GM18867 (cell line): ENCODE measurements around the gene NAT10.
"Not testable (repeated sequence)": the region's sequence is repeated elsewhere in the genome, so short reads cannot be mapped to it uniquely, and the experiment has no call there.

ENCODE experiments used
- ATAC-seq: cut with Tn5 transposase; IDR thresholded peaks from one replicate; pipeline ENCODE4 v1.9.1; 2021; ENCODE audit warnings: mild to moderate bottlenecking, moderate library complexity; ENCODE audit not compliant: unreplicated experiment

The NAT10 gene

DNA sequence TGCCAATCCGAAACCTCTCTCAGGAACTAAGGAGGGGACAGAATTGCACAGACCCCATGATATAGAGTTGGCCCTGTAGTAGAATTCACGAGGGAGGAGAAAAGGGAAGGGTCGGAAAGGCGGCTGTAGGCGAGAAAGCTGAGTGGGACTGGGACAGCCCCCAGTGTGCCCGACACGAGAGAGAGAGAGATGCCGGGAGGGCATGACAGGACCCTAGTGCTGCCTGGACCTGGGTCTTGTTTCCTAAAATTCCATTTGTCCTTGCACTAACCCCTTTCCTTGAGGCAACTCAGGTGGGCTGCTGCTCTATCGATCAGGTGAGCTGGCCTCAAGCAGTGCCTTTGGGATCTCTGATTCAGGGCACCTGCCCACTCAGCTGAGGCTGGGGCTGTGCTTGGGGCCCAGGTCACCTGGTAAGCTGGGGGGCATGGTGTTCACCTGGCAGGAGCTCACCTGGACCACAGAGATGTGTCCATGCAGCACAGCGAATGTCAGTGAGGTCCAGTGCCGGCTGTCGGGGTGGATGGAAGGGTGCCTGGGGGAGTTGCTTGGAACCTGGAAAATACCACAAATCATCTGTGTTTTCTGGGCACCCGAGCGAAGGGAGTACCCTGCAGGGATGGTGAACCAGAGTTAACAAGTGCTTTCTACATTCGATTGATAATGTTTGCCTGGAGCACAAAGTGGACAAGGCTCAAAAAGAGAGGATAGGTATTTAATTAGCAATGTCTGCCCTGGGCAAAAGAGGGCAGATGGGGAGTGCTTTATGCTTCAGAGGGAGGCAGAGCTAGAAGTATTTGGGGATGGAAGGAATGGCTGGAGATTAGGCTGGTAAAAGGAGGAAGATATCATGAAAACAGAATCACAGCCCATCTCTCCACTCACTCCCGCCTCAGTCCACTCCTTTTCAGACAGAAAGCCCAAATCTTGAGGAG lies 61.6 kb downstream of the NAT10 start:
- no peak for ATAC-seq

DNA sequence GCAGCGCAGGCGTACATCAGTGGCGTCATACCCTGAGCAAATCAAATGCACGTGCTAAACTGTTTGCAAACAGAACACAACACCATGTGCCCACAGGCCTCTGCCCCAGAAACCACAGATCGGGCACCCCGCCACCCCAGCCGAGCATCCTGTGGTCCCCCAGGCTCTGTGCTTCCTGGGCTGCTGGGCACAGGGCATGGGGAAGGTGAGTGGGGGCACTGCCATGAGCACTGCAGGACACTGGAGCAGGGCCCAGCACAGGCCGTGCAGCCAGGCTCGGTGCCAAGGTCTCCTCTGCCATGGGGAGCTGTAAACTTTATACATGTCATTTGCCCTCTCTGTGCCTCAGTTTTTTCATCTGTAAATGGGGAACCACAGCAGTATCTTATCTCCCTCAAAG lies 62.5 kb downstream of the NAT10 start:
- ATAC-seq: no peak

DNA sequence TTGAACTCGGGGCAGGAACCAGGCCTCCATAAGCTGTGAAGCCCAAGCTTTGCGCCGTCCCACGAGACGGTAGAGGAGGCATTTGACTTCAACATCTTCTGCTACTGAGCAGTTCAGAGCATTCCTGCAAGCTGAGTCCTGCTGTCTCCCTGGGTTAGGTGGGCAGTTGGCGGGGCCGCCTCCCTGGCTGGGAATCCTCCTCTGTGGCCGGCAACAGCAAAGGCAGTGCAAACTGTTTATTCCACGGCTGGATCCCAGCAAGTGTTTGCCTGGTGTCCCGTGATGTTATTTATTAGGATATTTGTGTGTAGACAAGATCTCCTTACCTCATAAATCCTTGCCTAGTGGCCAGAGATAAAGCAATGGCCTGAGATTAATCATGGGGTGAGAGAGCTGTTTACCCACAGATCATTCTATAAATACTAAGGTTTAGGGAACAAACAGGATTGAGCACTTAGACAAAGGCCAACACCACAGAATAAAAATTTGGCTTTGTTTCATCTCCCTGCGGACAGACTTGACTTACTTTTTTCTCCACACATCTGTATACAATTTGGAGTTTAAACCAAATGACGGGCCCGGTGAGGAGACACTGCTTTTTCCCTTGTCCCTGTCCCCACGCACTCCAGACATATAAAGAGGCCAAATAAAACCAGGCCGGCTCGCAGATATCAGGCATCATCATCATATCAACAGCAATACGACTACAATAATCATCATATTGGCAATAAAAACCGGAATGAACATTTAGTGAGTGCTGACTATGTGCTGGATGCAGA lies 63.4 kb downstream of the NAT10 start:
- no peak for ATAC-seq

DNA sequence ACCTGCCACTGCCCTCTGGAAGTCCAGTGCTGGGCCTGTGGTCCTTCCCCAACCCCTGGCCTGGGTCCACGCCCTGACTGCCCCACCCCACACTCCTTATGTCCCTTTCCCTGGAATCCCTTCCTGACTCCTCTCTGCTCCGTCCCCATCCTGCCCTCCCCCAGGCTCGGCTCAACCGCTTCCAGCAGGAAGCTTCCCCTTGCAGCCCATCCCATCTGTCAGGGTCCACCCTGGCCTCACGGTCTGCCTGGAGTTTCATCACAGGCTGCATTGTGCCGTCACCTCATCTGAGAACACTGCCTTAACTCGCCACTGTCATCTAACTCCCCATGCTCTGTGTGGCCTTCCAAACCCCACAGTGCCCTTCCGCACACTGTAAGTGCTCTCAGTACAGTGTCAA lies 64.3 kb downstream of the NAT10 start:
- ATAC-seq: no peak

DNA sequence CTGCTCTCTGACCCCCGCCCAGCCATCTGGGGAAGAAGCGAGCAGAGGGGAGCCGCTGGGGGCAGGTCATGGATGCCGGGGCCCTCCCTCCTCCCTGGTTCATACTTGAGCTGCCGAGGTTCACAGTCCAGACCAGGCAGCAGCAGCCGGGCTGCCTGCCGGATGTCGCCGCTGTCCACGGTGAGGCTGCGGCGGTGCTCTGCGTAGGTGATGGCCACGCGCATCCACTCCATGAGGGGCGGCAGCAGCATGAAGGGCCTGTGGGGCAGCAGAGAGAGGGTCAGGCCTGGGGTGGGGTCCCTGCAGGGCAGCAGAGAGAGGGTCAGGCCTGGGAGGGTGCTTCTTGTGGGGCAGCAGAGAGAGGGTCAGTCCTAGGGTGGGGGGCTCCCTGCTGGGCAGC lies 67.6 kb downstream of the NAT10 start:
- ATAC-seq: no peak

DNA sequence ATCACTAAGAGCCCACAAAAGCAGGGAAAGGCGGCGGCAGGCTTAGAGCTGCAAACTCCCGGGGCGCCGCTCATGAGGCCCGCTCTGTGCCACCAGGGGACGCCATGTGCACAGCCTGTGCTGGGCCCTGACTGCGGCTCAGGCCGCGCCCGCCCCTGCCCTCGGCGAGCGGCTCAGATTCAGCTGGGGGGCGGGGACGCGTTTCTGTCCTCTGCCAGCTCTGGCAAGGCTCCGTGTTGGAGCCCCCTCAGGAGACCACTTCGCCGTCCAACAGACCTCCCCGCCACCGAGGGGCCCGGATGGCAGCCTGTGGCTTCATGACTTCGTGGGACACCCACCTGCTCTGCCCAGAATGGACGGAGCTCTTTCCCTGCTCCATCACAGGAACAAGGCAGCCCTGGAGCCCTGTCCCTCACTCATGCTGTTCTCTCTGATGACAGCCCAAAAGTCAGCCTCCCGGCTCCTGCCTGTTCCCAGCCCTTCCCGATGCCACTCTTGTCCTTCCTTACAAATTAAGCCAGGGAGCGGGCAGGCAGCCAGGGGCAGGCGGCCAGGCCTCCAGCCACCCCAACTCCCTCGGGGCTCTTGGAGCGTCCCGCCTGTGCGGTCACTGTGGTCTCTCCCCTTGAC lies 69.1 kb downstream of the NAT10 start:
- ATAC-seq: peak; percentile 83

DNA sequence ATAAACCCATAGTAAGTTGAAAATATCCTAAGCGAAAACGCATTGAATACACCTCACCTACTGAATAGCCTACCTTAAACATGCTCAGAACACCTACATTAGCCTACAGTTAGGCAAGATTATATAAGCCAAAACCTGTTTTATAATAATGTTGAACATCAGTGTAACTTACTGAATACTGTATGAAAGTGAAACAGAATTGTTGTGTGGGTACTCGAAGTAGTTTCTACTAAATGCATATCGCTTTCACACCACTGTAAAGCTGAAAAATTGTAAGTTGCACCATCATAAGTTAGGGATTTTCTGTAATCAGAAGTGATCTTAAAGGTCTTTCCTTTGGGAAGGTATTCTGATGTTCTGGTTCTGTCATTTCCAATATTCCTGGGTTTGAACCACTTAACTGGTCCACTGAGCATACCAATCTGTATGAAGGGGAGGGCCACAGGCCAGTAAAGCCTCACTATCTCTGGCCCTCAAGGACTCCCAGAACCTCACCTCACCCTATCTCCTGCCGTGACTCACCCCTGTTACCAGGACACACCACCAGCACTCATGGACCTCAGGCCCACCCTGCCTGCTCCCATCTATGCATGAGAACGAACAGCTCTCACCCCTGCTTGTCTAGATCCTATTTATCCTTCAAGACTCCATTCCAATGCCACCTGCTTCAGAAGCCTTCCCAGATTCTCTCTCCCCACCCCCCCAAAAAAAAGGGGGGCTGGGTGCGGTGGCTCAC lies 70.0 kb downstream of the NAT10 start:
- ATAC-seq: peak; percentile 51

DNA sequence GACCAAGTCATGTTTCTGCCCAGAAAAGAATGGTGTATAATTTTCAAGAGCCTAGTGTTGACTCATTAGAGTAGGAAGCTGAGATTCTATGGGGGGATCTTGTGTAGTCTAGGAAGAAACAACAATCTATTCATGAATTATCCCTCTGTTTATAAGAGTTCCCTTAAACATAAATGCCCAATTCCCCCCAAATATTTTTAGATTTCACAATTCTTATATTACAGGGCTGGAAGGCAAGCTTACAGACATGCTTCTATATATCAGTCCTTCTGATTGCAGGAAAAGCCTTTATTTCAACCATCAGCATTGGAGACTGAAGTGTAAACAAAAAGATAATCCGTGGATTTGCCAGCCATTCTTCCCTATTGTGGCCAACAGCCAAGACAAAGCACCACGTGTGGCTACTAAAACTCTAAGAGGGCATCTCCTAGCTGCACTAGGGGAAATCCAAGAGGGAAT lies 71.4 kb downstream of the NAT10 start:
- ATAC-seq: no peak

DNA sequence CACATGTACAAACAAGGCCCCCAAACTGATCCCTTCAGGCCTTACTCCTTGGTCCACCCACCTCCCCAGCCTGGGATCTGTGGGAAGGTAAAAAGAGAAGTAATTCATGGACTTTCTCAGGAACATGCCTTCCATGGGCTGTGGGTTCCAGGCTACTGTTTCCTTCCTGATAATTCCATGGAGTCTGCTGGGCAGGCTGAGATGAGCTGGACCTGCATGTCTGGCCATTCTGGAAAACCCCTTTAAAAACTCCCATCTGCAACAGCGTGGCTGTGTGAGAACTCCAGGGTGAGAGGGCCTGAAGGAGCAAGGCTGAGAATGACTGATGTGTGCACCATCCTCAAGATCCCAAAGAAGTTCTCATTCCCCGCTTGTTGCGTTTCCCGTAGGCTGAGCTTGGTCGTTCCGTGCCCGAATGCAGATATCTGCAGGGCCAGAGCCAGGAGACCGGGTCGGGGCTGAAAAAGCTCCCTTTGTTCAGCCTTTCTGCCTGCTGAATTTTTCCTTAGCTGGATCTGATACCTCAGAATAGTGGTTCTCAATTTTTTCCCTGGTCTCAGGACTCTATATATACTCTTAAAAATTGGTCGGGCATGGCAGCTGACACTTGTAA lies 72.9 kb downstream of the NAT10 start:
- ATAC-seq: no peak

DNA sequence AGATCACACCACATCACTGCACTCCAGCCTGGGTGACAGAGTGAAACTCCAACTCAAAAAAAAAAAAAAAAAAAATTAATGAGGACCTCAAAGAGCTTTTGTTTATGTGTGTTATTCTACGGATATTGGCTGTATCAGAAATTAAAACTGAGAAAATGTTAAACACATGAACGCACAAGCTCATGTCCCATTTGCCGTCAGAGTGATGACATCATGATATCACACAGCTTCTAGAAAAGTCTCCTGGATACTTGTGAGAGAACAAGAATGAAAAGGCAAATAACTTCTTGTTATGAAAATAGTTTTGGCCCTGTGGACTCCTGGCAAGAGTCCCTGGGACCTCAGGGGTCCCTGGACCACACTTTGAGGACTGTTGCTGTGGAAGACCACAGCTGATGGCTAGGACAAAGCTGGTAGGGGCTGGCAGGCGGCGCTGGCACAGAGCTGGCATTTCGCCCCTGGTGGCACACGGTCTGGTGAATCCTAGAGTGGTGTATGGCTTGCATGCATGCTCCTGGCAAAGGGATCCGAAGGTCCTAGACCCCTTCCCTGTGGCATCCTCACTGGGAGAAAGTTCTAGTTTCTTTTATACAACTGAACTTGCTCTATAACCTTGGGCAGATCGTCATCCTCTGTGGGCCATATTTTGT lies 73.7 kb downstream of the NAT10 start:
- no peak for ATAC-seq

DNA sequence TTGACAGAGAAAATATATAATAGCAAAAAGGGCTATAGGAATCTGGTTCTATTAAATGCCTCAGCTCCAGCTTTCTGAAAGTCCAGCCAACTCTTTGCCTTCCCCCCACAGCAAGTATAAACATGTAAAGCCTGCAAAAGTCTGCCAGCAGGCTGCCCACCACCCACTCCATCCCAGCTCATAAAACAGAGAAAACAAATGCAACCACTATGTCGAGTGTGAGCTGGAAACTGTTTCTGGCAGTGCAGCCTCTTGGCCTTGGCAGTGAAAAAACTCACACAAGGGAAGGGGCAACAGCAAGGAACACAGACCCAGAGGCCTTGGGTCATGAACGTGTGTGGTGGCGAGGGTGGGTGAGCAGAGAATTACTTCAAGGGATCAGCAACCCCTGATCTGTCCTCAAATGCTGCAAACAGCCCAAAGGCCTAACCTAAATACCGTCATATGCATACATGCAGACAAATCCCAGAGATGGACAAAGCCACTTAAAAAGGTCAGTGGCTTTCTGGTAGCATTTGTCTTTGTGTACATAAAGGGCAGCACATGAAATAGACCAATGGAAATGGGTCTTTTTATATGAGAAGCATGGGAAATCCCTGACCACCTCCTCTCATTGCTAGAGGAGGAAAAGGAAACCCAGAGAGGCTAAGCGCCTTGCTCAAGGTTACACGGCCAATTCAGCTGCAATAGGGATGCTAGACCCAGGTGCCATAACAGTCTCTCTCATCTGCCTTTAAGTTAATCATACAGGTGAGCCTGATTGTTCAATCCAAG lies 74.8 kb downstream of the NAT10 start:
- ATAC-seq: no peak

DNA sequence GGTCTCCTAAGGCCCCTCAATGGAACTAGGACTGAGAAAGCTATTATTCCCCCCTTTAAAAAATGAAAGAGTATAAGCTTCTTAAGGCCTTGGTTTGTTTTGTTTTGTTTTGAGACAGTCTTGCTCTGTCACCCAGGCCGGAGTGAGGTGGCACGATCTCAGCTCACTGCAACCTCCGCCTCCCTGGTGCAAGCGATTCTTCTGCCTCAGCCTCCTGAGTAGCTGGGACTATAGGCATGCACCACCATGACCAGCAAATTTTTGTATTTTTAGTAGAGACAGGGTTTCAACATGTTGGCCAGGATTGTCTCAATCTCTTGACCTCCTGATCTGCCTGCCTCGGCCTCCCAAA lies 75.4 kb downstream of the NAT10 start:
- not testable (repeated sequence) for ATAC-seq

DNA sequence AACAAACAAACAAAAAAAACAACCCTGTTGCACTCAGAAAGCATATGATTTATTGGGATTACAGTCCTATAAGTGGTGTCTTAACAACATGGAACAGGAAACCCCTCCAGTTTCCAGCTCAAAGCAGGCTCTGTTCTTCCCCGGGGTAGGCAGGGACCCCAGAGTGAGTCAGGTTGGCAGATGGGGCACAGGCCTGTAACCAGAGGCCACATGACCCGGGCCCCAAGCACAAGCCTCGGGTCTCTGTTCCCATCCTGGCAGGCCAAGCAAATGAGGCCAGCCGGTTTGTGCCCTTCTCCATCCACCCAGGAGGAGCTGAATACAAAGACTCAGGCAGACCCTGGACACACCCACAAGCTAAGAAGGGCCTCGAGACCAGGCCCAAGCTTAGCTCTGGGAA lies 75.8 kb downstream of the NAT10 start:
- no peak for ATAC-seq

DNA sequence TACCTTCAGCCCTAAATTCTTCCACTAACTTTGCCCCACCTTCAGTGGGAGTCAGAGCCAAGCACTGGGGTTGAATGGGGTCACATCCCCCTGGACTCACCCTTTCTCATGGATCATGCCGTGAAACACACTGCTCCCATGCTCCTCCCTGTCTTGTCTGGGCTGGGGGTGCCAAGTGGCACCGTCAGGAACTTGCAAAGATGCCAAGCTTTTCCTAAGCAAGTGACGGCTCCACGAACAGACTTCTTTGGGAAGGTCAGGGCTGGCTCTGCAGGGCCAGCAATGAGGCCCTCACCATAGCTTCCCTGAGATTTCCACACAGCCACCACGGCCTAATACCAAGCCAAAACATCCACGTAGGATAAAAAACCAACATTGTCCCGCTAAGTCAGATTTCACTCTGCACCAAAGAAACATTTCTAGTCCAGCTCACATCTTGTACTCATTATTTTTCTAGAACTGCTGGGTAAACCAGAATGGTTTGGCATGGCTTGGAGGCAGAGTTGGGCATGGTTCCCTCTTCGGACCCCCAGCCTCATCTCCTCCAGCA lies 76.5 kb downstream of the NAT10 start:
- no peak for ATAC-seq

DNA sequence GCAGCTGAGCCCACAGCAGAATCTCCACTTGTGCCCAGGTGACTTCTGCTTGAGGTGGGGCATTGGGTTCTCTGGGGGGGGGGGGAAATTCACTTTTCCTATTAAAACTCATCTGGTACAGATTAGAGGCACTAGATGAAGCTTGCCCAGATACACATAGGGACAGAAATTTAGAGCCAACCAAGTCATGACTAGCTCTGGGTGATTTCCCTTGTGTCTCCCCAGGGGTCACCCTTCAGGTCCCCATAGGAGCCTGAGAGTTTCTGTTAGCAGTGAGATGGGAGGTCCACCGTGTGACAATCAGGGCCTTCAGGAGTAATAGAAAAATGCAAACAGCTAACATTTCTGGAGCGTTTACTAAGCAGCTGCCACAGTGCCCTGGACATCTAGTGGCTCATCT lies 77.0 kb downstream of the NAT10 start:
- no peak for ATAC-seq

DNA sequence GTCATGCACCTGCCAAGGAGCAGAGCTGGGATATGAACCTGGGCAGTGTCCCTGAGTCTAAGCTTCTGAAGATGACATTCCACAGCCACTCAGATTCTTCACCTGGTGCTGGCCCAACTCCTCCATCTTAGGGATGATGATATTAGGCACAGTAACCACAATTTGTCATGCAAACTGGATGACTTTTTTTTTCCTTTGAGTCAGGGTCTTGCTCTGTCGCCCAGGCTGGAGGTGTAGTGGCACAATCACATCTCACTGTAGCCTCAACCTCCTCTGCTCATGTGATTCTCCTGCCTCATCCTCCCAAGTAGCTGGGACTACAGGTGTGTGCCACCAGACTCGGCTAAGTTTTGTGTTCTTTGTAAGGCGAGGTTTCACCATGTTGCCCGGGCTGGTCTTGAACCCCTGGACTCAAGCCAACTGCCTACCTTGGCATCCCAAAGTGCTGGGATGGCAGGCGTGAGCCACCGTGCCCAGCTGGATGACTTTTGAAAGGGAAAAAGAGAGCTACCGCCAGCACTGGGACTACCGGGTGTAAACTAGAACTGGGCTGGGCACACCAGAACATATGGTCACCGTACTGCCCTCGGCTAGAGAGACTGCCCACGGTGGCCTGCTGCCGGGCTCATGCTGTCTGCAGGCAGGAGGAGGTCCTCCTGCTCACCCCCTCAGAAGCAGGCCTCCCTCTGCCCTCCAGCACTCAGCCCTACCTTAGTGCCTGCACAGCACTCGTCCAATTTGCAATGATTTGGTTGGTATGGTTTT lies 77.7 kb downstream of the NAT10 start:
- ATAC-seq: no peak

DNA sequence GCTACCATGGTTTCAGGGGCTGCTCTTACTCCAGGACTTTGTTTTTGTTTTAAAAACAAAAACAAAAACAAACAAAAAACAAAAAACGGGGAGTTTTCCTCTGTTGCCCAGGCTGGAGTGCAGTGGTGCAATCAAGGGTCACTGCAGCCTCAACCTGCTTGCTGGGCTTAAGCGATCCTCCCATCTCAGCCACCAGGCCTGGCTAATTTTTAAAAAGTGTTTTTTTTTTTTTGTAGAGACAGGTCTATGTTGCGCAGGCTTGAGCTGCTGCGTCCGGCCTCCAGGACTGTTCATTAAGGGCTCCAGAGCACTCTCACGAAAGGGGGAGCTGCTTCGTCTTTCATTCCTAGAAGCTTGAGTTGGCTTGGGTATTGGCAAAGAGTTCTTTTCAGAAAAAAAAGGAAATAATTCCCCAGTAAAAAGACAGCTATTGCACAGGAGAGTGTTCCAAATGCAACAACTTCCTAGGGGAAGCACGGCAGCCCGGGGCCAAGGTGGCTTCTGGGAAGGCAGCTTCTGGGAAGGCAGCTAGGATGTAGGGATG lies 78.5 kb downstream of the NAT10 start:
- ATAC-seq: no peak

DNA sequence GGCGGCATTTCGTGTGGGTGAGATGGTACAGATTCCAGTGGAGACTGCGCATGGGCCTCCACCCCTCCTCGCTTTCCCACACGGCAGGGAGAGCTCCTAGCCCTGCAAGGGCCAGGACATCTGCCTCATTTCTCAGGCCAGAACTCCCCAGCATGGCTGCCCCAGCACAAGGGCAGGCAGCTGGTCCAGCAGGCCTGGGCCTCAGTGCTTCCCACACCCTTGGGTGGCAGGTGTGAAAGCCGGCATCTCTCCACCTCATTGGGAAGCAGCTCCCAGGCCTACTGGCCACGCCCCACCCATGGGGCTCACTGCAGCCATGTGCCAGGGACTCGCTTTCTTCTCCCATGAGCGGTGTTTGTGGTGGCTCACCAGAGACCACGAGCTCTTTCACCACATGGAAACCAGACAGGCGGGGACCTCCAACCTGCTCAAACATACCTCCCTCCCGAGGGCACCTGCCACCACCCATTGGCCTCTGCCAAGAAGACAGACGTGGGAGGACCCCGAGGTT lies 79.1 kb downstream of the NAT10 start:
- ATAC-seq: no peak
